ENCODE data around the gene LIPT1.

GRCh38 chr2:99141110-99142108 lies 13.4 kb upstream of the LIPT1 start, which contains the start of gene C2orf15:
- no peak for TF ChIP-seq RAD21 (IDR thresholded peaks at IDR 0.05)
- no peak for TF ChIP-seq CTCF (IDR thresholded peaks at IDR 0.05; ENCODE audit: low read depth, low read length, missing input control)
- no peak for TF ChIP-seq NR2F2 (IDR thresholded peaks at IDR 0.05)
- peak; percentile 67 for TF ChIP-seq TAF1 (conservative IDR thresholded peaks at IDR 0.05)
- peak in 1 of 2 donors; percentile 66 for TF ChIP-seq GABPA (IDR thresholded peaks at IDR 0.05 in 1 of 2, conservative IDR thresholded peaks at IDR 0.05 in 1 of 2)
- no peak for TF ChIP-seq HNF4G (IDR thresholded peaks at IDR 0.05)
- peak; percentile 55 for TF ChIP-seq ZBTB33 (IDR thresholded peaks at IDR 0.05)

All from liver (tissue), 3 donors.